ENCODE data around the gene TRAPPC8.
A peak's percentile ranks its signal among the peaks of the same experiment; 100 is the strongest.
"Not testable (repeated sequence)": the region's sequence is repeated elsewhere in the genome, so short reads cannot be mapped to it uniquely, and the experiment has no call there.

TRAPPC8 gene

DNA sequence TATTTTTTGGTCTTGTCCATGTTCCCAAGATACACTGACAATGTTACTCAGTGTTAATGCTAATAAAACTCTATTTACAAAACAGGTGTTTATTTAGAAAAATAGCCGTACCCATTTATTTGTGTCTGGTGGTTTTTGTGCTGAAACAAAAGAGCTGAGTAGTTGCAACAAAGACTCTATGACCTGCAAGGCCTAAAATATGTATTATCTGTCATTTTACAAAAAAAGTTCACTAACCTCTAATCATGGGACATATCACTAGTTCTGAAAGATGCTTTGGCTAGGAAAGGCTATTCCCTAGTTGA is 123.1 kb downstream of the TRAPPC8 start:
- TF ChIP-seq CTCF (IDR thresholded peaks at IDR 0.05; ENCODE audit: low read depth, low read length), result no peak

DNA sequence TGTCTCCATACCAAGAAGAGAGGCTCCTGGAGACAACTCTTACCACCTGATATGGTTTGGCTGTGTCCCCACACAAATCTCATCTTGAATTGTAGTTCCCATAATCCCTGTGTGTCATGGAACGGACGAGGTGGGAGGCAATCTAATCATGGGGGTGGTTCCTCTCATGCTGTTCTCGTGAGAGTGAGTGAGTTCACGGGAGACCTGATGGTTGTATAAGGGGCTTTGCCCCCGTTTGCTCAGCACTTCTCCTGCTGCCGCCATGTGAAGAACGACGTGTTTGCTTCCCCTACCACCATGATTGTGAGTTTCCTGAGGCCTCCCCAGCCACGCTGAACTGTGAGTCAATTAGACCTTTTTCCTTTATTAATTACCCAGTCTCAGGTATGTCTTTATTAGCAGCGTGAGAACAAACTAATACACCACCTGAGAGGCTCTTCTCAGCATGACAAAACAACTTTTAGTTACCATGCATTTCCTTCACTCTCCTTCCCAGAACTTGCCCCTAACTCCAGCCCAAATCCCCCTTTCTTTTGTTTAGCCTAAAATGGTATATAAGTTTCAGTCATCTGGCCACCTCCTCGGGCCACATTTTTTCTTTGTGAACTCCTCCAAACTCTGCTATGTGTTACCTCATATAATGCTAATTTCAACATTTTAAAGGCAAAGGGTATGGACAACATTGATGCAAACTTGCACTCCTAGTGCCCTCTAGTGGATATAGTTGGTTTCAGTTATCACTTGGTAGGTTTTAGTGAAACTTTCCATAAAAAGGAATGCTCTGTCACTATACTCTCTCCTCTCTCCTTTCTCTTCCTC is 123.6 kb downstream of the TRAPPC8 start:
- peak; percentile 3 for DNase-seq (ENCODE audit: extremely low read depth, low read depth)
- peak; percentile 75 for TF ChIP-seq CTCF (IDR thresholded peaks at IDR 0.05; ENCODE audit: low read depth, low read length)

More for the DNA sequence above, 123.1 kb downstream of the TRAPPC8 start:
- no peak for DNase-seq (ENCODE audit: extremely low read depth, low read depth)

- no peak for DNase-seq (ENCODE audit: extremely low read depth, low read depth)
These were observed 128.8 kb downstream of the TRAPPC8 start for GRCh38 chr18:31814132-31814531.

GRCh38 chr18:31810336-31811130 is 132.4 kb downstream of the TRAPPC8 start:
- DNase-seq (ENCODE audit: extremely low read depth, low read depth), result not testable (repeated sequence)

More at GRCh38 chr18:31814132-31814531, 128.8 kb downstream of the TRAPPC8 start:
- no peak for TF ChIP-seq CTCF (IDR thresholded peaks at IDR 0.05; ENCODE audit: low read depth, low read length)

DNA sequence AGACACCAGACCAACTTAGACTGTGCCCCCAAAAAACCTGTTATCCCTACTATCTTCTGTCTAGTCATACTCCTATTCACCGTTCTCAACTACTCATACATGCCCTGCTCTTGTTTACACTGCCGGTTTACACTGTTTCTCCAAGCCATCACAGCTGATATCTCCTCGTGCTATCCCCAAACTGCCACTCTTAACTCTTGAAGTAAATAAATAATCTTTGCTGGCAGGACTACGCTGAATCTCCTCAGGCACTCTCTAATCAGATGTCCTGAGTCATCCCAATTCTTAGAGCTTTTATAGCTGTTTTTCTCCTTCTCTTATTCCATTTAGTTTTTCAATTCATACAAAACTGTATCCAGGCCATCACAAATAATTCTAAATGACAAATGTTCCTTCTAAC is 133.9 kb downstream of the TRAPPC8 start:
- DNase-seq (ENCODE audit: extremely low read depth, low read depth), result not testable (repeated sequence)

DNA sequence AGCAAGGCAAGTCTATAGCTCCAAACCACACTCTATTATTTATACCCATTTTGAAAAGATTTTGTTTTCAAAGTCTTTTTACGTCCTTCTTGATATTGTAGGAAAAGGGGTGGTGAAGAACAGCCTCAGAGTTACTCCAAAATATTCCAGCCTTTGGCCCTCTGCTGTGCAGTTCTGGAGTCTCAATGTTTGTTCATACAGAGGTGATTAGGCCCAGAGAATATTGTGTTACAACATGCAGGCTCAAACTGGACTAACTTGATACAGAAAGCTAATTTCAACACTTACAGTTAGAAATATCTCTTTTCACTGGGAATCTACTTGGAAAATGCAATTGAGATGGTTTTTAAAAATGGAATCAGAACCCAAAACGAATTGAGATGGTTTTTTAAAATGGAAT is 141.8 kb downstream of the TRAPPC8 start:
- TF ChIP-seq CTCF (IDR thresholded peaks at IDR 0.05; ENCODE audit: low read depth, low read length), result no peak
- DNase-seq (ENCODE audit: extremely low read depth, low read depth), result no peak

GRCh38 chr18:31799257-31799656 is 143.7 kb downstream of the TRAPPC8 start:
- DNase-seq (ENCODE audit: extremely low read depth, low read depth), result not testable (repeated sequence)

DNA sequence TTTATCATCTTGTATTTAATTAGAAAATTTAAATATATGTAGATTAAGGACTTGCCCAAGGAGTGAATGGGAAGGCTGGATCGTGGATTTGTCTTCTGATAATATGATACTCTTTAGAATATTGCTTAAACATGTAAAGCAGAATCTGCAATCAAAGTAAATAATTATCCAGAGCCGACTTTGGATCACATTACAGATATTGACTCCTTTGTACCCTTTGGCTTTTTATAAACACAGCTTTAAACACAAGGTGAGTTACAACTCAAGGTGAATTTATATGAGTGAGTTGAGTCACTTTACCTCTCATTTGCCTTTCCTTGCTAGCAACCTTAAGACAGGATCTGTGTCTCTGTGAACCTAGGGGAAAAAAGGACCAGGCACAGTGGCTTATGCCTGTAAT is 144.5 kb downstream of the TRAPPC8 start:
- TF ChIP-seq CTCF (IDR thresholded peaks at IDR 0.05; ENCODE audit: low read depth, low read length), result no peak

GRCh38 chr18:31795747-31796146 is 147.2 kb downstream of the TRAPPC8 start:
- TF ChIP-seq CTCF (IDR thresholded peaks at IDR 0.05; ENCODE audit: low read depth, low read length), result no peak
- DNase-seq (ENCODE audit: extremely low read depth, low read depth), result no peak

More for the DNA sequence above, 144.5 kb downstream of the TRAPPC8 start:
- no peak for DNase-seq (ENCODE audit: extremely low read depth, low read depth)
